22Rv1 (cell line): ENCODE results near the gene UPK1A.

Experiments used
- CTCF ChIP-seq: fragments of 450-650 bp; IDR thresholded peaks from 2 replicates; pipeline ENCODE4 v1.5.1; 2017; ENCODE audit warnings: mild to moderate bottlenecking
- ZFX ChIP-seq: fragments of 450-650 bp; IDR thresholded peaks from 2 replicates; pipeline ENCODE4 v1.6.1; 2017; ENCODE audit warnings: antibody characterized with exemption, borderline replicate concordance

GRCh38 chr19:35719402-35720162 is 53.3 kb downstream of the UPK1A start:
- TF ChIP-seq CTCF (no peak), ZFX (no peak)
